Measurements from ENCODE around the gene RPUSD1. TPM values are rescaled to one million over a fixed set of nuclear protein-coding genes. Genes with fewer than 3 reads are reported as not detected.

RPUSD1 gene
- total RNA-seq (2022; extraction: Qiagen RNA extraction) = 34.6 to 64.0 TPM (median 51.9 TPM) in 5 replicates

GRCh38 chr16:787978-788398, at the start of gene RPUSD1:
Gene RPUSD1 (minus strand): TSS chr16:788381. CDS start chr16:787737, 644 bp downstream.

GRCh38 chr16:799948-800833, 12.0 kb upstream of the RPUSD1 start, which contains the start of gene GNG13:
Gene GNG13 (minus strand): TSS chr16:800734. CDS start chr16:799077, 1,657 bp downstream.

GRCh38 chr16:788399-789126, 382 bp upstream of the RPUSD1 start, which contains the start of gene CHTF18:
Gene CHTF18 (plus strand): TSS chr16:788620. CDS start chr16:788685, 65 bp downstream.

GRCh38 chr16:760545-761343, 27.4 kb downstream of the RPUSD1 start, which contains the start of gene MSLN:
Gene MSLN (plus strand): TSS chr16:760734. CDS start chr16:762681, 1,947 bp downstream.

GRCh38 chr16:740764-741505, 47.2 kb downstream of the RPUSD1 start, which contains the start of gene CIAO3:
Gene CIAO3 (minus strand): TSS chr16:740997. CDS start chr16:740985, 12 bp downstream.

Other genes with a start within 250 kb of the RPUSD1 start
- gene PRR35, start 228.0 kb downstream of the RPUSD1 start, total RNA-seq (2022; extraction: Qiagen RNA extraction) = 0.09 to 0.24 TPM (median 0.20 TPM) in 5 replicates
- 0.06 to 0.26 TPM (median 0.19 TPM) in 5 replicates for gene NHLRC4, start 221.4 kb downstream of the RPUSD1 start, total RNA-seq (2022; extraction: Qiagen RNA extraction)
- gene PIGQ, start 218.4 kb downstream of the RPUSD1 start, total RNA-seq (2022; extraction: Qiagen RNA extraction) = 26.9 to 42.7 TPM (median 40.1 TPM) in 5 replicates
- gene RAB40C, start 198.3 kb downstream of the RPUSD1 start, total RNA-seq (2022; extraction: Qiagen RNA extraction) = 12.0 to 18.7 TPM (median 17.9 TPM) in 5 replicates
- 0.08 to 0.23 TPM (median 0.12 TPM) in 5 replicates for gene WFIKKN1, start 157.4 kb downstream of the RPUSD1 start, total RNA-seq (2022; extraction: Qiagen RNA extraction)
- 80.9 to 144 TPM (median 141 TPM) in 5 replicates for gene METTL26, start 152.1 kb downstream of the RPUSD1 start, total RNA-seq (2022; extraction: Qiagen RNA extraction)
- gene MCRIP2, start 146.6 kb downstream of the RPUSD1 start, total RNA-seq (2022; extraction: Qiagen RNA extraction) = 16.7 to 43.3 TPM (median 41.7 TPM) in 5 replicates
- 16.0 to 32.2 TPM (median 30.2 TPM) in 5 replicates for gene WDR90, start 139.0 kb downstream of the RPUSD1 start, total RNA-seq (2022; extraction: Qiagen RNA extraction)
- 60.6 to 101 TPM (median 96.1 TPM) in 5 replicates for gene RHOT2, start 120.2 kb downstream of the RPUSD1 start, total RNA-seq (2022; extraction: Qiagen RNA extraction)
- 0.59 to 1.8 TPM (median 1.6 TPM) in 5 replicates for gene RHBDL1, start 112.7 kb downstream of the RPUSD1 start, total RNA-seq (2022; extraction: Qiagen RNA extraction)
- gene STUB1, start 108.0 kb downstream of the RPUSD1 start, total RNA-seq (2022; extraction: Qiagen RNA extraction) = 86.5 to 131 TPM (median 118 TPM) in 5 replicates
- gene JMJD8, start 104.0 kb downstream of the RPUSD1 start, total RNA-seq (2022; extraction: Qiagen RNA extraction) = 63.7 to 89.3 TPM (median 78.2 TPM) in 5 replicates
- 3.6 to 6.4 TPM (median 5.8 TPM) in 5 replicates for gene WDR24, start 98.0 kb downstream of the RPUSD1 start, total RNA-seq (2022; extraction: Qiagen RNA extraction)
- gene FBXL16, start 82.6 kb downstream of the RPUSD1 start, total RNA-seq (2022; extraction: Qiagen RNA extraction) = 9.5 to 15.8 TPM (median 11.2 TPM) in 5 replicates
- 73.6 to 219 TPM (median 212 TPM) in 5 replicates for gene METRN, start 73.3 kb downstream of the RPUSD1 start, total RNA-seq (2022; extraction: Qiagen RNA extraction)
- gene ANTKMT, start 67.2 kb downstream of the RPUSD1 start, total RNA-seq (2022; extraction: Qiagen RNA extraction) = 29.5 to 66.7 TPM (median 62.5 TPM) in 5 replicates
- 4.4 to 8.3 TPM (median 6.5 TPM) in 5 replicates for gene CCDC78, start 61.9 kb downstream of the RPUSD1 start, total RNA-seq (2022; extraction: Qiagen RNA extraction)
- 16.9 to 23.5 TPM (median 18.9 TPM) in 5 replicates for gene HAGHL, start 61.3 kb downstream of the RPUSD1 start, total RNA-seq (2022; extraction: Qiagen RNA extraction)
- gene CIAO3, start 47.4 kb downstream of the RPUSD1 start, total RNA-seq (2022; extraction: Qiagen RNA extraction) = 19.6 to 30.1 TPM (median 28.3 TPM) in 5 replicates
- 2.6 to 3.3 TPM (median 2.9 TPM) in 5 replicates for gene MSLN, start 27.6 kb downstream of the RPUSD1 start, total RNA-seq (2022; extraction: Qiagen RNA extraction)
- gene CHTF18, start 239 bp upstream of the RPUSD1 start, total RNA-seq (2022; extraction: Qiagen RNA extraction) = 14.0 to 33.1 TPM (median 24.1 TPM) in 5 replicates
- gene GNG13, start 12.4 kb upstream of the RPUSD1 start, total RNA-seq (2022; extraction: Qiagen RNA extraction) = not detected in 5 replicates
- 7.9 to 10.0 TPM (median 8.5 TPM) in 5 replicates for gene LMF1, start 182.6 kb upstream of the RPUSD1 start, total RNA-seq (2022; extraction: Qiagen RNA extraction)
- gene SOX8, start 193.4 kb upstream of the RPUSD1 start, total RNA-seq (2022; extraction: Qiagen RNA extraction) = 1.4 to 2.8 TPM (median 2.6 TPM) in 5 replicates

Data from A549 treated with Mapracorat at 1 μM for 4 hours (cell line).